Neural cell (in vitro differentiated cells): ENCODE measurements around the gene ZNF394.

Source experiments
- EP300 ChIP-seq: fragments of 450-650 bp; conservative IDR thresholded peaks from 2 replicates; pipeline ENCODE4 v1.6.1; 2014; ENCODE audit warnings: antibody characterized with exemption, mild to moderate bottlenecking, moderate library complexity; ENCODE audit not compliant: poor library complexity, severe bottlenecking
- TF ChIP-seq, protein P1 (sequence below): fragments of 450-650 bp; IDR thresholded peaks from 2 replicates; pipeline ENCODE4 v1.5.1; 2014; ENCODE audit warnings: antibody characterized with exemption, mild to moderate bottlenecking, moderate library complexity; ENCODE audit not compliant: poor library complexity, severe bottlenecking

DNA sequence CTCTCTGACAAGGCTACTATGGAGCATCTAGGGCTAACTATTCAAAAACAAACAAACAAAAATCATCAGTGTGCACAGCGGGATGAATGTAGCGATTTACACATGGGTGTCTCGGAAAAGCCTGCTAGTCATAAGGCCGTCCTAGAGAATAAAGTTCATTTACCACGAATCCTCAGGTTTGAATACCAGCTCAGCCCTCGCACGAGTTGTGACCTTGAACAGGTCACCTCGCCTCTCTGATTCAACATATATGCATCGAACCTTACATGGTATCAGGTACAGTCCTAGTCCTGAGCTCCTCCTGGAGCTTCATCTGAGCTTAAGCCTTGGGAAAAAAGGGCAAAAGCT, 34.7 kb downstream of the ZNF394 start:
- TF ChIP-seq, protein P1, sequence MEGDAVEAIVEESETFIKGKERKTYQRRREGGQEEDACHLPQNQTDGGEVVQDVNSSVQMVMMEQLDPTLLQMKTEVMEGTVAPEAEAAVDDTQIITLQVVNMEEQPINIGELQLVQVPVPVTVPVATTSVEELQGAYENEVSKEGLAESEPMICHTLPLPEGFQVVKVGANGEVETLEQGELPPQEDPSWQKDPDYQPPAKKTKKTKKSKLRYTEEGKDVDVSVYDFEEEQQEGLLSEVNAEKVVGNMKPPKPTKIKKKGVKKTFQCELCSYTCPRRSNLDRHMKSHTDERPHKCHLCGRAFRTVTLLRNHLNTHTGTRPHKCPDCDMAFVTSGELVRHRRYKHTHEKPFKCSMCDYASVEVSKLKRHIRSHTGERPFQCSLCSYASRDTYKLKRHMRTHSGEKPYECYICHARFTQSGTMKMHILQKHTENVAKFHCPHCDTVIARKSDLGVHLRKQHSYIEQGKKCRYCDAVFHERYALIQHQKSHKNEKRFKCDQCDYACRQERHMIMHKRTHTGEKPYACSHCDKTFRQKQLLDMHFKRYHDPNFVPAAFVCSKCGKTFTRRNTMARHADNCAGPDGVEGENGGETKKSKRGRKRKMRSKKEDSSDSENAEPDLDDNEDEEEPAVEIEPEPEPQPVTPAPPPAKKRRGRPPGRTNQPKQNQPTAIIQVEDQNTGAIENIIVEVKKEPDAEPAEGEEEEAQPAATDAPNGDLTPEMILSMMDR: no peak
- TF ChIP-seq EP300: no peak
